CD4-positive, alpha-beta T cell treated with Interferon gamma for 1 hour (primary cell): ENCODE data around the gene PYGO1.
"Not testable (repeated sequence)": the region's sequence is repeated elsewhere in the genome, so short reads cannot be mapped to it uniquely, and the experiment has no call there.

ENCODE experiments used
- DNase-seq: peaks from one replicate; pipeline ENCODE4 v3.0.0-alpha.2; 2020

PYGO1 gene, protein sequence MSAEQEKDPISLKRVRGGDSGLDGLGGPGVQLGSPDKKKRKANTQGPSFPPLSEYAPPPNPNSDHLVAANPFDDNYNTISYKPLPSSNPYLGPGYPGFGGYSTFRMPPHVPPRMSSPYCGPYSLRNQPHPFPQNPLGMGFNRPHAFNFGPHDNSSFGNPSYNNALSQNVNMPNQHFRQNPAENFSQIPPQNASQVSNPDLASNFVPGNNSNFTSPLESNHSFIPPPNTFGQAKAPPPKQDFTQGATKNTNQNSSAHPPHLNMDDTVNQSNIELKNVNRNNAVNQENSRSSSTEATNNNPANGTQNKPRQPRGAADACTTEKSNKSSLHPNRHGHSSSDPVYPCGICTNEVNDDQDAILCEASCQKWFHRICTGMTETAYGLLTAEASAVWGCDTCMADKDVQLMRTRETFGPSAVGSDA

DNA sequence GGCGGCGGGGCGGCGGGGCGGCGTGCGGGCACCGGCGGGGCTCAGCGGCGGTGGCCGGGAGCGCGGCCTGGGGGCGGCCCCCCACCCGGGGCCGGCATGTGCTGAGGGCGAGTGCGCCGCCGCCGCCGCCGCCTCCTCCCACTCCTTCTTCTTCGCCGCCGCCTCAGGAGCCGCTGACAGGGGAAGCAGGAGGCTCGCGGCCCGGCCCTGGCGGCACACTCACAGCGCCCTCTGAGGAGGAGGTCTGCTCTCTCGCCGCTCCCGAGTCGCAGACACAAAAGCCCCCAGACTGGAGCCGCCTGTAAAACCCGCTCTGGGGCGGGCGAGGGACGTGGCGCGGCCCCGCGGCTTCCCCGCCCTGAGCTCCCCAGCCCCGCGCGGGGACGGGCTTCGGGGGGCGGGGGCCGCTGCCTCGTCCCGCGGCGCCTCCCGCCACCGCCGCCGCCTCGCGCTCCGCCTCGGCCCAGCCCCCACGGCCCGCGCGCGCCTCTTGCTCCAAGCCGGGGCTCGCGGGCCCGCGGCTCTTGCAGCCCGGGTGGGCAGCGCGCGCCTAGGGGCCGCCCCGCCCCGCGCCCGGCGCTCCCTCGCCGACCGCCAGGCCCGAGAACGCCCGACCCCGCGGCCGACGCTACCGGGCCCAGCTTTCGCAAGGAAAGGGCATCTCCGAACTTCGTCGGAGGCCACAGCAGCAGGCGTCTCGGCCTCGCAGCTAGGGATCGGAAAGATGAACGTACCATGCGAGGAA lies at the start of gene PYGO1:
Gene PYGO1 (minus strand): TSS at position 276 of the 745 bp plus-strand sequence. CDS start 462 bp downstream, outside the sequence.
- DNase-seq, result peak; percentile 9

DNA sequence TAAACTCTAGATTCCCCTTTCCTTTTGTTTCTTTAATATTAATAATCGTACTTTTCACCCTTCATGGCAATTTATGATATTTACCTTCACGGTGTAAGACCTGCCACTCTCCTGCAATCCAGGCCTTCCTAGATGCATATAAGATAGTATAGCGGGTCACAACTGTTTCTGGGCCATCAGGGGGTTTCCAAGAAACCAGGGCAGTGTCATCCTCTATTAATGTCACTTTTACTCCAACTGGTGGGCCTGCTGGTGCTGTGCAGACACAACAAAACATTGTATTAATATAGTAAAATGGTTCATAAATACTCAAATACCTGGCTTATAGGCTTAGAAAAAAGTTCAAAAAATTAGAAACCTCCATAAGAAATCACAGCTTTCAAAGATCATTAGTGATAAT lies 48.9 kb upstream of the PYGO1 start:
- no peak for DNase-seq

DNA sequence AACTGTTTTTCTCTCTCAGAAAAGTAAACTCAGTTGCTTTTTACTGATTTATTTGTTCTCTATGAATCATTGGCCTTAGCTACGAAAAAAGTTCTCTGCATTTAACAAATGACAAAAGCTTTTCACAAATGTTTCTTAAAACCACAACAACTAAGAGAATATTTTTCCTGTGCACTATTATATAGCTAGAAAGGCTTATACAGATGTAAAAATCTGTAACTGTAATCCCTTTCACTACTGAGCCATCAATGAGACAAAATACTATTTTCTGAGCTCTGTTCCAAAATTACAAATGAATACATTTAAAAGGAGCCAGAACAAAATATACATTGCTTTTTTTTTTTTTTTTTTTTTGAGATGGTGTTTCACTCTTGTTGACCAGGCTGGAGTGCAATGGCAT lies 45.6 kb upstream of the PYGO1 start:
- DNase-seq, result no peak

DNA sequence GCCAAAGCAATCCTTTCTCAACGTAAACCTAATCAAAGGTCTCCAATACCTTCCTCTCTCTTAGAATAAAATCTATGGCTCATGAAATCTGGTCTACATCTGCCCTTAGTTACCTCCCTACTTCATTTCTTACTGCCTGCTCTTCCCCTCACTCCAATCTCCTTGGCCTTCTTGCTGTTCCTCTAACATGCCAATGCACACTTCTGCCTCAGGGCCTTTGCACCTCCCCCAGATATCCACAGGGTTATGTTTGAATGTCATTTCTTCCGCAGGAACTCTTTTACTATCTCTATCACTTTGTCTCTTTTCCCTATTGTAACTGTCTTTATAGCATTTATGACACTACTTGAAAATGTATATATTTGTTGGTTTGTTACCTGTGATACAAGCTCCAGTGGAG lies 44.3 kb upstream of the PYGO1 start:
- DNase-seq, result no peak

DNA sequence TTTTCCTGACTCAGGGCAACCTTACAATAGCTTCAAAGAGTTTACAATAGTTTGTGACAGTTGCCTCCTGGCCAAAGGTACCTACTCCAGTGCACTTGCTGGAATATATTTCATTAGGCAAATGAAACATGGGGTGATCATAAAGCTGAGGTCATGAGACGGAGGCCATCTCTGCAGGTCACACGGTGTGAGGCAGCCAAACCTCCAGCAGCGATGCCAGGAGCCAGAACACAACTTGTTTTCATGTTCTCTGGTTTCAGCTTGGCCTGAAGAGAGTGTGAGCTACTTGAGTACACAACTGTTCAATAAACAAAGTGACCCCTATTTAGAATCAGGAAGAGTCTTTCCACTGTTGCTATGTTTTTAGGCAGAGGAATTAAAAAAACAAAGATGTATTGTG lies 42.7 kb upstream of the PYGO1 start:
- no peak for DNase-seq

DNA sequence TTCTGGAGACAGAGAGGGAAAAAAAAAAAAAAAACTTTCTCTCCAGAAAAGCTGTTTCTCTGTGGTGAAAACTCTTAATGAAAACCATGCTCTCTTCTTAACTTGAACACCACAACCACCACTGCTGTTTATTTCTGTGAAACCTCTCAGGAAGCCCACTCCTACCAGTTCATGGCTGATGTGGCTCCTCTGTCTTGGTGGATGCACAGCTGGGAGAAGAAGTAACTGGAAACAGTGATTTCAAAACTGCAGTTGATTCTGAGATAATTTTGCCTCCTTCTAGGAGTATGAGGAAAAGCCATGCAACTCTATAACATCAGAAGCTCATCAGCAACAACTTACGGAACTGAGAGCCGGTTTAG lies 40.2 kb upstream of the PYGO1 start:
- no peak for DNase-seq

DNA sequence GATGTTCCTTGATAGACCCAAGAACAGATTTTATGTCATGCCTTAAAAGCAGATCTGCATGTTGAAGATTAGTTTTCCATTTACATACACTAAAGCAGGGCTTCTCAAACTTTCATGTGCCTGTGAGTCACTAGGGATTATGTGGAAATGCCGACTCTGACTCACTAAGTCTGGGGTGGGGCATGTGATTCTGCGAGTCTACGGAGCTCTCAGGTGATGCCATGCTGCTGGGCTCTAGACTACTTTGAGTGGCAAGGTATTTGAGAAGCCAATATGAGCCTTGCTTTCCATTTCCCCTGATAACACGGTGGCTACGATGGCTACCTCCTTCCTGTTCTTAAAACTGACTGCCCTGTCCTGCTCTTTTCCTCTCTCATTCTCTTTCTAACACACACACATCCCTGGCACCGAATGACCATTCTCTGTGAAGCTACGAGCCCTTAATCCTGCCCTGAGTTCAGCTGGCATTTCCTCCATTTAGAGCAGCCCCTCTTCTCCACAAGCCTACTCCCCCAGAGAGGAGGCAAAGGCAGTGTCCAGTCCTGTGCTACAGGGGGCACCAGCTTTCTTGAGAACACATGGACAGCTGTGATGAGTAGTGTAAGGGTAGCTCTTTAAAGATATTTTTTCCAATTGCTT lies 39.7 kb upstream of the PYGO1 start:
- peak; percentile 2 for DNase-seq

DNA sequence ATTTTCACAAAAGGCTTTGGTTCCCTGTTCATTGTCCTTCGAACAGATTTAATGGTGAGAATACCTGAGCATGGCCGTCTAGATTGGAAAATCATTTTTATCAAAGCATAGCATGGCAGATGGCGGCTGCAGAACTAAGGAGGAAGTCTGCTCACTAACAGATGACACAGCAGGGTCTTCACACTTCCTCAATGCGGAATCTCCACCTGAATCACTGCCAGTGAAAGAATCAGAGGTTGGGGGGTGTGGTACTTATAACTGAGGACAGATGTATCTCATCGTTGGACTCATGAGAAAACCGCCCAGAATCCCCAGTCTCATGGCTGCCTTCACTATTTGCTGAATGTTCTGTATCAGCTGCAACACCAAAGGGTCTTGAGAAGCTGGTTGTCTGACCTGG lies 31.6 kb upstream of the PYGO1 start:
- no peak for DNase-seq

DNA sequence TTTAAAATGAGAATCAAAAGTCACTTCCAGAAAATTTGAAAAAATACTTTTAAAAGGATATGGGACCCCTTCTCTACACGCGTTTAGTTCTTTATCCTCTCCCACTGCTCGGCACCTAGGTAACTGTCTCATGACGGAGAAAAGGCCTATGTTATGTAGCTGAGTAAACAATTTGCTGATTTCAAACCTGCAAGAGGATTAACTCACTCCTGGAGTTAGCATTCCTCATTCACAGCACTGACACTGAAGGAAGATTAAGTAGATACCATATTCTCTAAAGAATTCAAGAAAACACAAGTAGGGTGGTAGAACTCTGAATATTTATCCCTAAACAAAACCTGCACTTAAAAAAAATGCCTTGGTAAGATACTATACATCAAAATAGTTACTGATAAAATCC lies 30.2 kb upstream of the PYGO1 start:
- DNase-seq, result no peak

DNA sequence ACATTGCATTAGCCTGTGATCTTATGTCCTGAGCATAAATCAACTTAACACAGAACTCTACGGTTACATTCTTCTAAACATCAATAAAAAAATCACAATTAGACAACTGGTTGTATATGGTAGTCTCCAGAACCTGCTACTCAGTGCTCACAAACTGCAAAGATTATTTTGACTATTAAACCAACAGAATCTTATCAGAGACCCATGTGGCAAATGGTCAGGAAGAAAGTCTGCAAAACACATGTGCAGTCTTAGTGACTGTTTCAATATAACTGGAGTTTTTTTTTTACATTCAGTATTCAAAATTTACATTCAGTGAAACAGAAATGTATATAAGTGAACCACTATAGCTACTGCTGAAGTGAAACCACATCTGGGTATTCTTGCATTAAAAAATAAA lies 27.3 kb upstream of the PYGO1 start:
- DNase-seq, result no peak

DNA sequence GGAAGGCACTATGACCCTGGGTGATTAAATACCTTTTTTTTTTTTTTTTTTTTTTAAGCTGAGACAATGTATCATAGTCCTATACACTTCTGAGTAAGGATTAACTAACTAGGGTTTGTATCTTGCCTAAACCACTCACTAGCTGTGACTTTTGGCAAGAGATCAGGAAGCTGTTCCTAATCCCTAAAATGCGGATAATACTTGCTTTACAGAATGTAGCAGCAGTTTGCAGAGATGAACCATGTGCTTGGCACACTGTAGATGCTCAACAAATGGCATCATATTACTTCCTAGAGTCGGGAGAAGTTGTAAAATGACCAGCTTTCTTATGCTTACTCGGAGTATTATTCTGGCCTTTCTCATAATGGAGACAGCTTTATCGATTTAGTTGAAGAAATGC lies 25.6 kb upstream of the PYGO1 start:
- no peak for DNase-seq

DNA sequence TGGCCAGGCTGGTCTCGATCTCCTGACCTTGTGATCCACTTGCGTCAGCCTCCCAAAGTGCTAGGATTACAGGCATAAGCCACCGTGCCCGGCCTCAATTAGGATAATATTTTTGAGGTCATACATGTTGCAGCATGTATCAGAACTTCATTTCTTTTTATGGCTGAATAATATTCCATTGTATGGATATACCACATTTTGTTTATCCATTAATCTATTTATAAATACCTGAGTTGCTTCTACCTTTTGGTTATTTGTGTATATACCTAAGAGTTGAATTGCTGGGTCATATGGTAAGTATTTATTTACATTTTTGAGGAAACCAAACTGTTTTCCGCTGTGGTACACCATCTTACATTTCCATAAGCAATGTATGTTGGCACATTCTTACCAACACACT lies 18.1 kb upstream of the PYGO1 start:
- DNase-seq, result no peak

DNA sequence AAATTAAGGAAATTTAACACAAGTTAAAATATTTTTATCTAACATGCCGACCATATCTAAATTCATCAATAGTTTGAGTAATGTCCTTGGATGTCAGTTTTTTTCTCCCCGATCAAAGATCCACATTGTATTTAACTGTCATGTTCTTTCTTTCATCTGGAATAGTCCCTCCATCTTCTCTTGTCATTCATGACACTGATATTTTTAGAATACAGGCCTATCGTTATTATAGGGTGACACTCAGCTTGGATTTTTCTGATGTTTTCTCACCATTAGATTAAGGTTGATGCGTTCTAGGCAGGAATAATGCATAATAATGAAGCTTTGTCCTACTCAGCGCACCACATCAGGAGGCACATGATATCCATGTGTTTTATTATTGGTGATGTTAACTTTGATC lies 13.2 kb upstream of the PYGO1 start:
- DNase-seq, result no peak

DNA sequence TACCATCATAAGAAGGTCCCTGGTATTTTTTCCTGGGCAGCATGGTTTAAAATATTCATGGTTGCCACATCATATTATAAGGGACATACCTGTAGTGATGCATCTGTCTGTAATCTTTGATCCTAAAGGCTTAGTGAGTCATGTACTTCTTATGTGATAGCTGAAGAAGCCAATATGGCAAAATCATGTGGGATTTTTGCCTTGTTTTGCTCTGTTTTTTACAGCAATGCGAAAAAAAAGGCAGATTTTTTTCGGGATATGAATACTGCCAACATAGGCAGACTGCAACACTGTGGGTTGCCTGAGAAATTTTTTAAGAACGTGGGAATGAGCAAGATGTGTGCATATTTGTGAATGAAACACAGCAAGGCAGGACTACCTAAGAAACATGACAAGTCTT lies 11.3 kb upstream of the PYGO1 start:
- no peak for DNase-seq

DNA sequence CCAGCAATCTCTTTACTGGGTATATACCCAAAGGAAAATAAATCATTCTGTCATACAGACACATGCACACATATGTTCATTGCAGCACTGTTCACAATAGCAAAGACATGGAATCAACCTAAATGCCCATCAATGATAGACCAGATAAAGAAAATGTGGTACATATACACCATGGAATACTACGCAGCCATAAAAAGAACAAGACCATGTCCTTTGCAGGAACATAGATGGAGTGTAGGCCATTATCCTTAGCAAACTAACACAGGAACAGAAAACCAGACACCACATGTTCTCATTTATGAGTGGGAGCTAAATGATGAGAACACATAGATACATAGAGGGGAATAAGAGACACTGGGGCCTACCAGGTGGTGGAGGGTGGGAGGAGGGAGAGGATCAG lies 4.9 kb upstream of the PYGO1 start:
- not testable (repeated sequence) for DNase-seq

DNA sequence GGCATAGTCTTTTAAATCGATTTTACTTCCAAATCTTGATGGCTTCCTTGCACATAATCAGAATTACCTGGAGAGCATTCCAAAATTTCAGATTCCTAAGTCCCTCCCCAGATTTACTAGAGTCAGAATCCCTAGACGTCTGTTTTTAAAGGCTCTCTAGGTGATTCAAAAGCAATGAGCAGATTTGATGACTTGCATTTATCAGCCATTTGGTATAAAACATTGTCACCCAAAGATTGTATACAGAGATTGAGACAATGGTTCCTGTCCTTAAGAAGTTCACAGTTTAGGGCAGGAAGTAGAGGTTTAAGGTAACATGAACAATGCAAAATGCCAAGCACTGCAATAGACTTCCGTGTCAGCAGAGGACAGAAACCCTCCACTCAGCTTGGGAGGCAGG lies 2.6 kb upstream of the PYGO1 start:
- DNase-seq, result no peak

DNA sequence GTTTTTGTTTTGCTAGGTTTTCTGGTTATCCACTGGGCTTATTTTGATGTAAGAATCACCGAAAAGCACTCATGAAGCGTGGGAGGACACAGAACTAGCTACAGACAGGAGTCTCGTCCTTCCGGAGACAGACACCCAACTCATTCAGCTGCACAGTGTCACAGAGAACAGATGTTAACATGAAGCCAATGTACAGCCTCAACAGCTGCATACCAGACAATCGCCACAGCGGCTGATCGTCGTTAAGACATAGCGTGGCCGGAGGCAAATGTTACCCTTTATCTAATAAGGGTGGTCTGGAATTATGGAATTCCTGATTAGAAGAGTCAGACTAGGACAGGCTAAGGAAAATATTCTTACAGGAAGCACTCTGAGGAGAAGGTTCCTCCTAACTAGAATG lies 1.1 kb upstream of the PYGO1 start:
- no peak for DNase-seq

DNA sequence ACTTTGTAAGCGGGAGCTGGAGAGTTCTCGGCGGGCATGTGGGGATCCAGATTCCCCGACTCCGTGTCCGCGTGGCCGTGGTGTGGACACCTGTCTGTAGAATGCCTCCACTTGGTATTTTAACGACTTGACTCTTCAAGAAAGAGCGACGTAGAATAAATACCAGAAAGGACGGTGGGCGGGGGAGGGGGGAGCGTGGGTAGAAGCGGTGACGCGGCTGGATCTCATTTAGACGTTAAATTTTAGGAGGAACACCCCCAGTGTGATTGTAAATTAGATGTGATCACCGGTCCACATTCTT lies 620 bp upstream of the PYGO1 start:
- DNase-seq, result no peak

DNA sequence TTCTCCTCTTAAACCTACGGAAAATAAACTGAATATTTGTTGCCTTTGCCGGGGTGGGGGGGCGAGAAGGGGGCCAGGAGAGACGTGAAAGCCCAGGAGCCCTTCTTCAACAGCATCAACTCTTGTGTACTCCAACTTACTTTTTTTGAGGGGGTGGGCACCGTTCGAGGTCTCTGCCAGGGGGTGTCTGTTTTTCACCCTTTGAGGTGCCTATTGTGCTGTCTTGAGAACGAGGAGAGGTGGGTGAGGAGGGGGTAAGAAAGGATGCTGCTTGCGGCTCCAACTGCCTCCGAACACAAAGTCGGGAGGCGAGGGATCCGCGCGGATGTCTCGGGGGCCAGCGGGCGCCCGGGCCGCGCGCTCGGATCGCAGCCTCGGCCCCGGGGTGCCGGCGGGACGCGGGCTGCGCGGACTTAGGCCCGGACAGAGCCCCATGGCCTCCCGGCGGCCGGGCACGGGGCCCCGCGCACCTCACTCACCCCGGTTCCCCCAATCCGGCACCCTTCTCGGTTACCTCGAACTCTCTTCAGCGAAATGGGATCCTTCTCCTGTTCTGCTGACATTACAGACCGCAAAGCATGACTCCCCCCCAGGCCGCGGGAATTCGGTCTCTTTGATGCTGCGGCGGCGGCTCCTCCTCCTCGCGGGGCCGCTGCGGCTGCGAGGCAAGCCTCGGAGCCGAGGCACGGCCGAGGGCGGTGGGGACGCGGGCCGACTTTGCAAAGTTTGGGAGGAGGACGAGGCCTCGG lies 650 bp downstream of the PYGO1 start:
- no peak for DNase-seq

DNA sequence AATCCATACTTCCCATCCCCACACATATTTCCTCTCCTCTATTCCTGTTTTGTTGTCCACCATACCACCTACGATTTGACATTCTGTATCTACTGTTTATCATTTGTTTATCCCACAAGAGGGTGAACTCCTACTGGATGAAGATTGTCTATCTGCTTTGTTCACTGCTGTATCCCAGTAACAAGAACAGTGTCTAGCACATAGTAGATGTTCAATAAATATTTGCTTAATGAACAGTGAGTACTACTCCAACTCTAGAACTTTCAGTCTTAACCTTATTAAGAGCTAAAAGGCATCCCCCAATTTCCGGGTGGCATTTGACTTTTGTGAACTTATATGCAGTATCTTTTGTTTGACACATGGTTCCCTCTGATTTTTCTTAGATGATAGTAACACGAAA lies 1.3 kb downstream of the PYGO1 start:
- no peak for DNase-seq

DNA sequence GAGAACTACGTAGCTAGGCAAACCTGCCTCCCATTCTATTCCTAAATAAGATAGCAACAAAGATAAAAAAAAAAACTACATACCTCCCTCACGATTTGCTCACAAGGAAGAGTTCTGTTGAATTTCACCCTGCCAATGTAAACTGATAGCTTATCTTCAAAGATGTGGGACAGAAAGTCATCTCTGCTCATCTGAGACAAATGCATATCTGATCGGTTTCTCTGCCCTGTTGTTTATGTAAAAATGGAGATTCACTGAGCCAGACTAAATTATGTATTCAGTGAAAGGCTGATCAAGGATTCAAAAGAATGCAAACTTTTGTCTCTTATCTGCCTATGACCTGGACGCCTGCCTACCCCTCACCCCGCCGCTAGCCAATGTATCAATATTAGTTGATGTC lies 11.2 kb downstream of the PYGO1 start:
- DNase-seq, result no peak

DNA sequence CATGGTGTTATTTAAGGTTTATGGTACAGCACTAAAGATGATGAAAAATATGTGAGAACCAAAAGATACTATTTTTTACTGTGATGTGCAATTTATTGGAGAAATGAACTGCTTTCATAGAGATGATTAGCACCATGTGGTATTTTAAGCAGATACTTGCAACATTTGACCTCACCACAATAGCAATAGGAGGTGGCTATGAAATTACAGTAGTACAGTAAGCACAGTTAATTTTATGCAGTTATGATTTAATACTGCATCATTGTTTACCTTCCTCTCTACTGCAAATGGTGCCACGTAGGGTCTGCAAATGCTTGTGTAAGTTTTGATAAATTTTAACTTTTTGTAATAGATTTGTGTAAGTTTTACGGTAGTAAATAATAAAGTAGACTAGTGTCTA lies 14.0 kb downstream of the PYGO1 start:
- no peak for DNase-seq

DNA sequence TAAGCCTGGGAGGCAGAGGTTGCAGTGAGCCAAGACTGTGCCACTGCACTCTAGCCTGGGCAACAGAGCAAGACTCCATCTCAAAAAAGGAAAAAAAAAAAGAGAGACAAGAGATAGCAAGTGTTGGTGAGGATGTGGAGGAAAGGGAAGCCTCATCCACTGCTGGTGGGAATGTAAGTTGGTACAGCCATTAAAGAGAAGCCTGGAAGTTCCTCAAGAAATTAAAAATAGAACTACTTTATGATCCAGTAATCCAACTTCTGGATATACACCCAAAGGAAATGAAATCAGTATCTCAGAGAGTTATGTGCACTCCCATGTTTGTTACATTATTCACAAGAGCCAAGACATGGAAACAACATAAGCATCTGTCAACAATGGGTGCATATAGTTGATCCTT lies 14.9 kb downstream of the PYGO1 start:
- no peak for DNase-seq
